Lower leg skin (tissue), 4 donors: ENCODE data around the gene SLC9A2. TPM values are rescaled to one million over a fixed set of nuclear protein-coding genes. Genes with fewer than 3 reads are reported as not detected.

ENCODE experiments used
- DNase-seq, 2 donors: peaks; one replicate each; pipeline ENCODE4 v3.0.0-alpha.2; 2019; ENCODE audit warnings: low spot score in 2 of 2
- H3K4me3 ChIP-seq: fragments of 200-600 bp; sonication (generic); 2 replicates; pipeline ENCODE4 v1.5.1; 2017; ENCODE audit warnings: mild to moderate bottlenecking, low read depth; ENCODE audit not compliant: poor library complexity, severe bottlenecking
- CTCF ChIP-seq, 3 donors: fragments of 450-650 bp; IDR thresholded peaks; one replicate each; pipeline ENCODE4 v1.5.1; 2016; ENCODE audit warnings: antibody characterized with exemption in 3 of 3, mild to moderate bottlenecking in 3 of 3, moderate library complexity in 2 of 3
- POLR2A ChIP-seq, 2 donors: fragments of 450-650 bp; IDR thresholded peaks; one replicate each; pipeline ENCODE4 v1.6.1; 2016 to 2017; ENCODE audit warnings: antibody characterized with exemption in 2 of 2, mild to moderate bottlenecking in 1 of 2, moderate library complexity in 1 of 2
- WGBS, 2 donors: methylation state at CpG; one replicate each; pipeline ENCODE4 v1.1.5; 2018; 5-methylcytosine and 5-hydroxymethylcytosine counted together
- intact Hi-C: fragments of 100-400 bp; cut with DNase I; formaldehyde crosslinking; loops from one replicate; pipeline ENCODE4 v1.15.0; 2023; ENCODE audit warnings: low total_unique reads
- total RNA-seq, 4 donors: library from RNA; depleted of rRNA; stranded (reverse); fragments of >200 nt; gene quantifications; one replicate each; pipeline ENCODE4 v1.1.0, GENCODE V29; 2016

SLC9A2 gene
- total RNA-seq, 4 donors from 2014 or later: 0.55 to 6.8 (median 3.0) TPM

- TF ChIP-seq CTCF (IDR thresholded peaks at IDR 0.05) (no peak), POLR2A (IDR thresholded peaks at IDR 0.05) (no peak)
- H3K4me3 ChIP-seq: no peak overlapping the region
- 81 to 84% methylated on average over 6 of the region's 6 CpGs for WGBS, 2 donors
- DNase-seq: no peak
- intact Hi-C loops: no loop called here
These were observed 79.2 kb downstream of the SLC9A2 start for GRCh38 chr2:102698369-102699111.

GRCh38 chr2:102703305-102703704 is 84.0 kb downstream of the SLC9A2 start:
- no peak for TF ChIP-seq CTCF (IDR thresholded peaks at IDR 0.05)
- TF ChIP-seq POLR2A (IDR thresholded peaks at IDR 0.05): no peak
- intact Hi-C loops: no loop called here
- H3K4me3 ChIP-seq: no peak overlapping the region
- no peak for DNase-seq
- 85 to 86% methylated on average over 2 of the region's 2 CpGs for WGBS, 2 donors

GRCh38 chr2:102703748-102704147 is 84.4 kb downstream of the SLC9A2 start:
- intact Hi-C loops: no loop called here
- DNase-seq: no peak
- H3K4me3 ChIP-seq: no peak overlapping the region
- no peak for TF ChIP-seq CTCF (IDR thresholded peaks at IDR 0.05)
- no peak for TF ChIP-seq POLR2A (IDR thresholded peaks at IDR 0.05)

- TF ChIP-seq CTCF (IDR thresholded peaks at IDR 0.05) (no peak), POLR2A (IDR thresholded peaks at IDR 0.05) (no peak)
- no peak for DNase-seq
- intact Hi-C loops: no loop called here
- no peak overlapping the region for H3K4me3 ChIP-seq
- 55 to 63% methylated on average over 12 of the region's 12 CpGs for WGBS, 2 donors
These were observed 85.2 kb downstream of the SLC9A2 start for GRCh38 chr2:102704531-102704930.

GRCh38 chr2:102707796-102708695 is 88.7 kb downstream of the SLC9A2 start:
- no peak overlapping the region for H3K4me3 ChIP-seq
- TF ChIP-seq POLR2A (IDR thresholded peaks at IDR 0.05) (no peak), CTCF (IDR thresholded peaks at IDR 0.05) (no peak)
- DNase-seq: no peak
- 88 to 91% methylated on average over 20 of the region's 20 CpGs for WGBS, 2 donors
- intact Hi-C loops: no loop called here
